ENCODE data around the gene RASAL2.

GRCh38 chr1:178133239-178133989 is 39.5 kb downstream of the RASAL2 start:
- TF ChIP-seq CTCF (IDR thresholded peaks at IDR 0.05; ENCODE audit: insufficient read depth, low read length, poor library complexity, severe bottlenecking) (no peak), EZH2phosphoT487 (conservative IDR thresholded peaks at IDR 0.05; ENCODE audit: low read length) (no peak)
